ENCODE data around the gene SEC14L6.

Gene SEC14L6

GRCh38 chr22:30538280-30538679 lies 8.3 kb downstream of the SEC14L6 start:
- FAIRE-seq (no peak), DNase-seq (ENCODE audit: insufficient read length, low spot score) (no peak)
- TF ChIP-seq POLR2A (IDR thresholded peaks at IDR 0.05; ENCODE audit: low read depth, low read length): no peak

GRCh38 chr22:30537083-30537731 lies 9.3 kb downstream of the SEC14L6 start:
- TF ChIP-seq POLR2A (IDR thresholded peaks at IDR 0.05; ENCODE audit: low read depth, low read length): no peak
- no peak for FAIRE-seq
- DNase-seq (ENCODE audit: insufficient read length, low spot score): no peak

- no peak for TF ChIP-seq POLR2A (IDR thresholded peaks at IDR 0.05; ENCODE audit: low read depth, low read length)
- no peak for FAIRE-seq
- DNase-seq (ENCODE audit: insufficient read length, low spot score): no peak
Measured at GRCh38 chr22:30535182-30535581, 11.4 kb downstream of the SEC14L6 start.

- DNase-seq (ENCODE audit: insufficient read length, low spot score) (no peak), FAIRE-seq (no peak)
- TF ChIP-seq POLR2A (IDR thresholded peaks at IDR 0.05; ENCODE audit: low read depth, low read length): no peak
Measured at GRCh38 chr22:30531651-30532608, 14.6 kb downstream of the SEC14L6 start.

- DNase-seq (ENCODE audit: insufficient read length, low spot score) (no peak), FAIRE-seq (no peak)
Measured at GRCh38 chr22:30526656-30527055, 19.9 kb downstream of the SEC14L6 start.

GRCh38 chr22:30523646-30524489 lies 22.7 kb downstream of the SEC14L6 start:
- FAIRE-seq: no peak
- DNase-seq (ENCODE audit: insufficient read length, low spot score): no peak
- TF ChIP-seq POLR2A (IDR thresholded peaks at IDR 0.05; ENCODE audit: low read depth, low read length): no peak

More at GRCh38 chr22:30526656-30527055, 19.9 kb downstream of the SEC14L6 start:
- no peak for TF ChIP-seq POLR2A (IDR thresholded peaks at IDR 0.05; ENCODE audit: low read depth, low read length)

GRCh38 chr22:30521368-30522156 lies 25.0 kb downstream of the SEC14L6 start:
- DNase-seq (ENCODE audit: insufficient read length, low spot score): no peak
- no peak for TF ChIP-seq POLR2A (IDR thresholded peaks at IDR 0.05; ENCODE audit: low read depth, low read length)
- FAIRE-seq: no peak

- no peak for TF ChIP-seq POLR2A (IDR thresholded peaks at IDR 0.05; ENCODE audit: low read depth, low read length)
- FAIRE-seq: no peak
- DNase-seq (ENCODE audit: insufficient read length, low spot score): no peak
Measured at GRCh38 chr22:30519842-30520425, 26.6 kb downstream of the SEC14L6 start.

GRCh38 chr22:30516731-30517130 lies 29.8 kb downstream of the SEC14L6 start:
- no peak for TF ChIP-seq POLR2A (IDR thresholded peaks at IDR 0.05; ENCODE audit: low read depth, low read length)
- DNase-seq (ENCODE audit: insufficient read length, low spot score): no peak
- no peak for FAIRE-seq

- no peak for FAIRE-seq
- no peak for TF ChIP-seq POLR2A (IDR thresholded peaks at IDR 0.05; ENCODE audit: low read depth, low read length)
- no peak for DNase-seq (ENCODE audit: insufficient read length, low spot score)
Measured at GRCh38 chr22:30516273-30516672, 30.3 kb downstream of the SEC14L6 start.

- no peak for TF ChIP-seq POLR2A (IDR thresholded peaks at IDR 0.05; ENCODE audit: low read depth, low read length)
- no peak for DNase-seq (ENCODE audit: insufficient read length, low spot score)
- no peak for FAIRE-seq
Measured at GRCh38 chr22:30514252-30514651, 32.3 kb downstream of the SEC14L6 start.

- FAIRE-seq (no peak), DNase-seq (ENCODE audit: insufficient read length, low spot score) (no peak)
- TF ChIP-seq POLR2A (IDR thresholded peaks at IDR 0.05; ENCODE audit: low read depth, low read length): no peak
Measured at GRCh38 chr22:30513462-30513861, 33.1 kb downstream of the SEC14L6 start.

- FAIRE-seq (no peak), DNase-seq (ENCODE audit: insufficient read length, low spot score) (no peak)
- no peak for TF ChIP-seq POLR2A (IDR thresholded peaks at IDR 0.05; ENCODE audit: low read depth, low read length)
Measured at GRCh38 chr22:30511911-30512310, 34.6 kb downstream of the SEC14L6 start.

All from H54 (cell line).